ENCODE data around the gene FOXO3.

DNA sequence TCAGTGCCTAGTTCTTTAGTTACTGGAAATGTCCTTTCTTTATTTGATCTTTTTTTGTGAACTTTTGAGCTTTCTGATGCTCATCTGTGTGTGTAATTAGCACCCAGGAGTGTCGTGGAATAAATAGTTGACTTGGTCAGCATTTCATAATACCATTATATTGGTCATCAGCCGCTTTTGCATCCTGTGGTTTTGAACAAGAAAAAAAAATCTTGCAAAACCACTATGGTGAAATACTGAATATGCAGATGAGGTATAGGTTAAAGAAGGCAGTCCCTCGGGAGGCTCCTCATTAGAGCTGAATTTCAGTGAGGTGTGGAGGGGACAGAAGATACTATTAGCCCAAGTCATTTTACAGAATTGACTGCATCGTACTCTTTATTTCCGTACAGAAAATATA is 90.1 kb downstream of the FOXO3 start:
- TF ChIP-seq RCOR1 (IDR thresholded peaks at IDR 0.05; ENCODE audit: low read length) (no peak), RXRA (IDR thresholded peaks at IDR 0.05; ENCODE audit: borderline replicate concordance, low read depth) (no peak), EP300 (IDR thresholded peaks at IDR 0.05; ENCODE audit: borderline replicate concordance in 1 of 2, low read depth in 1 of 2, low read length in 1 of 2) (no peak), JUND (IDR thresholded peaks at IDR 0.05) (no peak)
- TF ChIP-seq, protein P1, sequence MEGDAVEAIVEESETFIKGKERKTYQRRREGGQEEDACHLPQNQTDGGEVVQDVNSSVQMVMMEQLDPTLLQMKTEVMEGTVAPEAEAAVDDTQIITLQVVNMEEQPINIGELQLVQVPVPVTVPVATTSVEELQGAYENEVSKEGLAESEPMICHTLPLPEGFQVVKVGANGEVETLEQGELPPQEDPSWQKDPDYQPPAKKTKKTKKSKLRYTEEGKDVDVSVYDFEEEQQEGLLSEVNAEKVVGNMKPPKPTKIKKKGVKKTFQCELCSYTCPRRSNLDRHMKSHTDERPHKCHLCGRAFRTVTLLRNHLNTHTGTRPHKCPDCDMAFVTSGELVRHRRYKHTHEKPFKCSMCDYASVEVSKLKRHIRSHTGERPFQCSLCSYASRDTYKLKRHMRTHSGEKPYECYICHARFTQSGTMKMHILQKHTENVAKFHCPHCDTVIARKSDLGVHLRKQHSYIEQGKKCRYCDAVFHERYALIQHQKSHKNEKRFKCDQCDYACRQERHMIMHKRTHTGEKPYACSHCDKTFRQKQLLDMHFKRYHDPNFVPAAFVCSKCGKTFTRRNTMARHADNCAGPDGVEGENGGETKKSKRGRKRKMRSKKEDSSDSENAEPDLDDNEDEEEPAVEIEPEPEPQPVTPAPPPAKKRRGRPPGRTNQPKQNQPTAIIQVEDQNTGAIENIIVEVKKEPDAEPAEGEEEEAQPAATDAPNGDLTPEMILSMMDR (IDR thresholded peaks at IDR 0.05): no peak

Measured in SK-N-SH (cell line).